ENCODE results near the gene FXR2.

GRCh38 chr17:7656958-7657609 is 42.4 kb upstream of the FXR2 start:
- TF ChIP-seq POLR2A (IDR thresholded peaks at IDR 0.05; ENCODE audit: low read length), result no peak
- TF ChIP-seq GATA1 (IDR thresholded peaks at IDR 0.05; ENCODE audit: low read depth, low read length), result no peak

Data from erythroblast (primary cell).